K562 (cell line): ENCODE results near the gene ARHGAP8. TPM values are rescaled to one million over a fixed set of nuclear protein-coding genes. Genes with fewer than 3 reads are reported as not detected.

ENCODE experiments used
- ATAC-seq: fragments of 200-7000 bp; cut with Tn5 transposase; 3 replicates; pipeline ENCODE4 v1.9.1; 2020; ENCODE audit warnings: moderate library complexity
- BruUV-seq: library from RNA; stranded (reverse); fragments of 400-500 nt; replicated peaks from 2 replicates; lab custom pipeline; 2021; lab: Mats Ljungman, UMichigan
- CTCF ChIA-PET: fragments of 300-600 bp; formaldehyde crosslinking; extraction: SDS; loops from one replicate; lab custom pipeline; 2021; ENCODE audit warnings: low intra/inter-chr PET ratio; lab: Yijun Ruan, JAX
- POLR2A ChIA-PET: fragments of 300-600, 350-650 bp; sonication (Branson Sonifier 250); formaldehyde crosslinking; extraction: SDS; loops from one replicate; lab custom pipeline; 2021; ENCODE audit warnings: antibody characterized with exemption, inconsistent platforms; lab: Yijun Ruan, JAX
- DNase-seq, 4 experiments: peaks; one replicate each; pipeline versions ENCODE4 v3.0.0 to v3.0.0-alpha.2; 2011 to 2018; ENCODE audit warnings: low spot score in 3 of 4, mixed read lengths in 3 of 4; ENCODE audit errors: extremely low read depth in 1 of 4
- FAIRE-seq: peaks from 2 replicates; lab custom pipeline; 2011; peaks lifted over from hg19 to GRCh38; lab: Jason Lieb, UNC
- H2AFZ ChIP-seq: 2 replicates; pipeline ENCODE4 v1.6.0; 2011; ENCODE audit warnings: low read depth, low read length, control low read depth, inconsistent platforms
- H3K27ac ChIP-seq: fragments of 200-600 bp; 3 replicates; pipeline ENCODE4 v1.8.0; 2011; ENCODE audit warnings: low read depth, mild to moderate bottlenecking, control low read depth, inconsistent platforms, low read length, moderate library complexity, mixed read lengths; ENCODE audit errors: extremely low read depth
- H3K27me3 ChIP-seq, 2 experiments: fragments of 300-600 bp in 1 of 2; 2 replicates in 1 of 2; 3 replicates in 1 of 2; pipeline versions ENCODE4 v1.6.0 to v1.8.0; 2011; ENCODE audit warnings: inconsistent platforms in 2 of 2, low read length in 2 of 2, mild to moderate bottlenecking in 1 of 2, mixed read lengths in 1 of 2, moderate library complexity in 1 of 2; ENCODE audit not compliant: control insufficient read depth in 2 of 2, insufficient read depth in 2 of 2
- H3K36me3 ChIP-seq: fragments of 300-600 bp; 3 replicates; pipeline ENCODE4 v1.8.0; 2011; ENCODE audit warnings: mild to moderate bottlenecking, low read length, inconsistent platforms; ENCODE audit not compliant: control insufficient read depth, insufficient read depth
- H3K4me1 ChIP-seq, 2 experiments: fragments of 200-600 bp in 1 of 2; replicated peaks in 1 of 2; 2 replicates in 1 of 2; 3 replicates in 1 of 2; pipeline versions ENCODE4 v1.5.1 to v1.8.0; 2011; ENCODE audit warnings: inconsistent platforms in 2 of 2, low read length in 2 of 2, mild to moderate bottlenecking in 1 of 2, mixed read lengths in 1 of 2, moderate library complexity in 1 of 2; ENCODE audit not compliant: control insufficient read depth in 2 of 2, insufficient read depth in 2 of 2
- H3K4me2 ChIP-seq: 2 replicates; pipeline ENCODE4 v1.6.1; 2011; ENCODE audit warnings: low read length, control low read depth, inconsistent platforms, mixed read lengths; ENCODE audit not compliant: insufficient read depth
- H3K4me3 ChIP-seq: fragments of 200-600 bp; sonication (generic), shearing (Covaris generic); 2 replicates; pipeline ENCODE4 v1.5.1; 2016; ENCODE audit warnings: control low read depth, inconsistent platforms
- H3K79me2 ChIP-seq: fragments of 200-600 bp; 3 replicates; pipeline ENCODE4 v1.8.0; 2011; ENCODE audit warnings: low read length, inconsistent platforms; ENCODE audit not compliant: control insufficient read depth, insufficient read depth
- H3K9ac ChIP-seq, 2 experiments: 2 replicates each; pipeline versions ENCODE4 v1.6.0 to v1.6.1; 2011; ENCODE audit warnings: low read depth in 2 of 2, low read length in 2 of 2, control low read depth in 1 of 2, inconsistent platforms in 1 of 2, mild to moderate bottlenecking in 1 of 2, mixed read lengths in 1 of 2; ENCODE audit not compliant: insufficient read depth in 1 of 2
- H3K9me1 ChIP-seq: one replicate; pipeline ENCODE4 v1.6.0; 2011; ENCODE audit warnings: inconsistent platforms, mild to moderate bottlenecking, low read length, moderate library complexity; ENCODE audit not compliant: control insufficient read depth, insufficient read depth
- H3K9me3 ChIP-seq: replicated peaks from 2 replicates; pipeline ENCODE4 v1.5.1; 2011; ENCODE audit warnings: low read depth, low read length, inconsistent platforms; ENCODE audit not compliant: control insufficient read depth, insufficient read depth
- H4K20me1 ChIP-seq: replicated peaks from 2 replicates; pipeline ENCODE4 v1.6.1; 2011; ENCODE audit warnings: low read length, inconsistent platforms, mixed read lengths; ENCODE audit not compliant: control insufficient read depth, insufficient read depth
- ELF2 ChIP-seq: fragments of 250-450 bp; sonication (Bioruptor Pico); IDR thresholded peaks from 2 replicates; pipeline ENCODE4 v1.5.0; 2021; ENCODE audit warnings: mild to moderate bottlenecking
- NCOA4 ChIP-seq: fragments of 450-650 bp; IDR thresholded peaks from 2 replicates; pipeline ENCODE4 v1.6.1; 2018; ENCODE audit warnings: mild to moderate bottlenecking; ENCODE audit not compliant: partially characterized antibody
- RFX5 ChIP-seq: IDR thresholded peaks from 2 replicates; pipeline ENCODE4 v1.6.1; 2011; ENCODE audit warnings: low read depth, mild to moderate bottlenecking, improper control_type of control experiment, low read length
- WGBS: fragments of 100-300 bp; shearing (Covaris generic); methylation state at CpG from one replicate; pipeline ENCODE4 v1.1.6; 2016; ENCODE audit warnings: low coverage, mixed read lengths; ENCODE audit not compliant: insufficient coverage; ENCODE audit errors: missing lambda C conversion rate; 5-methylcytosine and 5-hydroxymethylcytosine counted together
- in situ Hi-C: fragments of 300-500 bp; cut with MboI; formaldehyde crosslinking; loops from 4 replicates; pipeline ENCODE4 v1.15.0; 2018; ENCODE audit warnings: inconsistent platforms, mixed read lengths
- intact Hi-C: fragments of 100-400 bp; cut with micrococcal nuclease; formaldehyde crosslinking; loops from 2 replicates; pipeline ENCODE4 v1.14.2; 2022
- polyA plus RNA-seq, 8 experiments: library from polyadenylated mRNA; depleted of rRNA in 4 of 8; stranded (reverse) in 5 of 8; unstranded in 3 of 8; fragments of >200 nt; fragmentation: Nextera tagmentation in 2 of 8; fragmentation: Illumina TruSeq in 1 of 8; extraction: Ambion mirVana in 2 of 8; extraction: Trizol in 1 of 8; gene quantifications; 2 replicates each; pipeline versions ENCODE4 v1.2.1 to v1.2.3, GENCODE V29; 2011 to 2014; ENCODE audit warnings: inconsistent platforms in 1 of 8, missing spikeins in 1 of 8
- total RNA-seq, 7 experiments: library from RNA; depleted of rRNA in 6 of 7; stranded (reverse); fragments of >200 nt in 6 of 7; fragmentation: Illumina TruSeq in 2 of 7; extraction: Trizol in 2 of 7; gene quantifications; 2 replicates each; pipeline versions ENCODE4 v1.2.1 to v1.2.3, GENCODE V29; 2011 to 2021; ENCODE audit warnings: low replicate concordance in 1 of 7

Gene ARHGAP8
- total and polyA plus RNA-seq, 9 of the 15 experiments (the other 6 are each of a cell fraction or from before 2014, with no cell fraction given), result 0.15 to 2.2 (median 0.62) TPM

DNA sequence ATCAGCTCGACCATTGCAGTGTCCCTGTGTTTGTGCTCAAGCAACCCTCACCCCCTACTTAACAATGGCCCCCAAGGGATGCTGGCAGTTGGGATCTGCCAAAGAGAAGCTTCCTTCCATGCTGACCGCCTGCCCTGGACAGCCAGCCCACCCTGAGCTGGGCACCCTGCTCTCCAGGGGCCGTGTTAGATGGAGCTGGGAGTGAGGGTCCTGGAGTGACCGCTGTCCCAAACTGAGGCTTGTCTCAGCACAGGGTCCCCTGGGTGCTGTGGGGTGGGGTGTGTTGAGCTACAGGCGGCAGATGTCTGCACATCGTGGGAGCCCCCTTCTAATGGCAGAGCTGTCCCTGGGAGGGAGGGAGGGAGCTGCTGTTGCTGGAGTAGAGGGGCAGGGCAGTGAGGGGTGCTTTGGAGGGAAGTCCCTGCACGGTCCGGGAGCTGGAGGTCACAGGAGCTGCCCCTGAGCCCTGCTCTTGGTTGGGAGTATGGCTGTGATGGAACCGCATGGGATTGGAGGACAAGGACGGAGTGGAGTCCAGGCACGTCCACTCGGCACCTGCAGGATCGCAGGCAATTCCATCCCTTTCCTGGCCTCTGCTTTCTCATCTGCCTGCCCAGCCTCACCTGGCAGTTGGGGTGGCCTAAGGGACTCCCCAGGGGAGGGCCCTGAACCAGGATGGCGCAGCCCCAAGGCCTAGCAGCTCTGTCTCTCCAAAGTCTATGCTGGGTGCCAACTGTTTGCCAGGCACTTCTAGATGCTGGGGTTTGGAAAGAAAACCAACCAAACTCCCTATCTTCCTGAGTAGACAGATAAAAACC is 126.3 kb downstream of the ARHGAP8 start:
- H3K9me3 ChIP-seq, result no peaks in the 10 kb centered on the region
- ChIA-PET CTCF (no interaction called here), POLR2A (interaction anchor here (0.6 to 0.9 kb wide), 3 partner anchors 11 to 1220 kb away, joined by 3 read pairs; no protein-coding TSS in a partner anchor)
- peaks cover 10 to 30% of the 10 kb centered on the region in 2 experiments; a peak in 4 of 5 replicates for H3K27me3 ChIP-seq
- no peak overlapping the region for H3K4me3 ChIP-seq
- H3K79me2 ChIP-seq, result no peaks in the 10 kb centered on the region
- H3K9me1 ChIP-seq, result no peaks in the 10 kb centered on the region
- FAIRE-seq (no peak), ATAC-seq (no peak), DNase-seq (no peak)
- TF ChIP-seq ELF2 (CRISPR knock-in tag) (no peak), RFX5 (no peak)
- H3K36me3 ChIP-seq, result no peaks in the 10 kb centered on the region
- H4K20me1 ChIP-seq, result no peaks in the 10 kb centered on the region
- H3K4me1 ChIP-seq, result no peaks in the 10 kb centered on the region
- no peak overlapping the region for H2AFZ ChIP-seq
- in situ Hi-C loops (no loop called here), intact Hi-C loops (no loop called here)
- BruUV-seq, result no TSS peak
- H3K27ac ChIP-seq, result no peak overlapping the region
- H3K9ac ChIP-seq, result no peak overlapping the region
- 0% methylated on average over 11 of the region's 14 CpGs for WGBS
- H3K4me2 ChIP-seq, result no peak overlapping the region

- intact Hi-C loops, result no loop called here
- Histone ChIP-seq H3K4me2 (no peak overlapping the region), H3K4me1 (no peaks in the 10 kb centered on the region), H3K27ac (no peak overlapping the region), H3K36me3 (no peaks in the 10 kb centered on the region), H3K9me1 (no peaks in the 10 kb centered on the region), H2AFZ (no peak overlapping the region), H3K9ac (no peak overlapping the region), H3K4me3 (no peak overlapping the region), H3K9me3 (no peaks in the 10 kb centered on the region), H3K27me3 (peaks cover 10 to 30% of the 10 kb centered on the region in 2 experiments; a peak in 4 of 5 replicates), H3K79me2 (no peaks in the 10 kb centered on the region), H4K20me1 (no peaks in the 10 kb centered on the region)
- in situ Hi-C loops, result no loop called here
- 0% methylated on average over 11 of the region's 12 CpGs for WGBS
- DNase-seq (no peak), FAIRE-seq (no peak), ATAC-seq (no peak)
- ChIA-PET CTCF (no interaction called here), POLR2A (no interaction called here)
- BruUV-seq, result no TSS peak
- no peak for TF ChIP-seq NCOA4
These were observed 126.9 kb downstream of the ARHGAP8 start for GRCh38 chr22:44879301-44879680.
